Endothelial cell (in vitro differentiated cells): Measurements from ENCODE around the gene HRH4. TPM values are rescaled to one million over a fixed set of nuclear protein-coding genes. Genes with fewer than 3 reads are reported as not detected.

Experiments
- DNase-seq: peaks from one replicate; pipeline ENCODE4 v3.0.0; 2021; ENCODE audit warnings: low spot score
- H3K27ac Mint-ChIP-seq: one replicate; pipeline ENCODE4 v1.8.0; 2021; ENCODE audit warnings: mixed read lengths, inconsistent platforms; ENCODE audit not compliant: unreplicated experiment
- H3K27me3 Mint-ChIP-seq: one replicate; pipeline ENCODE4 v1.8.0; 2021; ENCODE audit warnings: mild to moderate bottlenecking, moderate library complexity, mixed read lengths, inconsistent platforms; ENCODE audit not compliant: unreplicated experiment
- H3K36me3 Mint-ChIP-seq: one replicate; pipeline ENCODE4 v1.8.0; 2021; ENCODE audit warnings: mild to moderate bottlenecking, low read depth, mixed read lengths, inconsistent platforms; ENCODE audit not compliant: unreplicated experiment
- H3K4me1 Mint-ChIP-seq: one replicate; pipeline ENCODE4 v1.8.0; 2021; ENCODE audit warnings: mild to moderate bottlenecking, mixed read lengths, inconsistent platforms; ENCODE audit not compliant: unreplicated experiment
- H3K4me3 Mint-ChIP-seq: one replicate; pipeline ENCODE4 v1.8.0; 2021; ENCODE audit warnings: mild to moderate bottlenecking, mixed read lengths, inconsistent platforms; ENCODE audit not compliant: unreplicated experiment
- H3K9me3 Mint-ChIP-seq: one replicate; pipeline ENCODE4 v1.8.0; 2021; ENCODE audit warnings: mixed read lengths, inconsistent platforms; ENCODE audit not compliant: unreplicated experiment
- total RNA-seq: library from RNA; stranded (reverse); fragmentation: NEBNext Ultra II Directional; extraction: Animal tissue kit (Norgen Biotek cat#: 25700); gene quantifications from one replicate; pipeline ENCODE4 v1.2.1, GENCODE V29; 2021; ENCODE audit not compliant: unreplicated experiment
- TF ChIP-seq, protein P1 (sequence below): fragments of 200-600 bp; sonication (generic); IDR thresholded peaks from one replicate; pipeline ENCODE4 v1.5.0; 2021; ENCODE audit warnings: antibody characterized with exemption; ENCODE audit not compliant: unreplicated experiment

HRH4 gene
- total RNA-seq, 1 donor from 2014 or later = not detected

DNA sequence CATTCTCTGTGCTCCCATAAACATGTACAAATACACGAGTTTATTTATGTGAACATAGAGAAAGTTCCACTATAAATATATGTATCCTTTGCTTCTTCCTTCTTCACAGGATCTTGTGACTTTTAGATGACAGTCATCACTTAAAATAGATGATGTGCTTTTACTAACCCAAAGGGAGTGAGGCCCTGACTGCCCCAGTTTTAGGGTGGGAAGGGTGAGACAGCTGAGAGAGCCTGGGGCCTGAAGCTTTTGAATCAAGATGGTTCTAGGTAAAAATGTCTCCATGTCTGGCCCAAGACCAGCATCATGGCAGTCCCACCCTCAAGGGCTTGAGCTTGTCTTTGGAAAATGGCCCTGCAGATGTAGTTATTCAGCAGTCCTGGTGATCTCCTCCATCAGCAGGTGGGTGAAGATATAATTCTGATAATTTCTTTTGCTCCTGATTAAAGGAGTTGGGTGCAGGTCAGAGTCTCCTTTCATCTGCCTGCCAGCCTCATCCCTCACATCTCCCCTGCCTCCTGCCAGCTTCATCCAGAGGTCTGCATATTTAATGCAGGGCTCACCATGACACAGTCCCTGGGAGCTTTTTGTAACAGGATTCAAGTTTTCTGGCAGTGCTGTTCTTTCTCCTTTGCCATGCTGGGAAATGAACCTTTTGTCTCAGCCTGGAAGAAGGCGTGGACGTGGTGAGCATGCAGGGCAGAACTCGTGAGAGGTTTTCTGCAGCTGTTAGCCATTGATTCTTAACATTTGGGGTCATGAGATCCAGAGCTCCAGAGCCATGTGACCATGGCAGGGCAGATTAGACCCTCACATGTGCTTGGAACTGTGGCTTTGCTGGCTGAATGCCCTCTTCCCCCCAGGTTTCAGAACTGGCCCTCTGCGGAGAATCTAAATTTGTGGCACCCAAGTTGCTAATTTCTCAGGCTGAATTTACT lies 2.7 kb downstream of the HRH4 start:
- no peaks in the 10 kb centered on the region for H3K4me1 Mint-ChIP-seq
- no peaks in the 10 kb centered on the region for H3K36me3 Mint-ChIP-seq
- H3K4me3 Mint-ChIP-seq = no peak overlapping the region
- H3K27ac Mint-ChIP-seq = no peak overlapping the region
- TF ChIP-seq, protein P1, sequence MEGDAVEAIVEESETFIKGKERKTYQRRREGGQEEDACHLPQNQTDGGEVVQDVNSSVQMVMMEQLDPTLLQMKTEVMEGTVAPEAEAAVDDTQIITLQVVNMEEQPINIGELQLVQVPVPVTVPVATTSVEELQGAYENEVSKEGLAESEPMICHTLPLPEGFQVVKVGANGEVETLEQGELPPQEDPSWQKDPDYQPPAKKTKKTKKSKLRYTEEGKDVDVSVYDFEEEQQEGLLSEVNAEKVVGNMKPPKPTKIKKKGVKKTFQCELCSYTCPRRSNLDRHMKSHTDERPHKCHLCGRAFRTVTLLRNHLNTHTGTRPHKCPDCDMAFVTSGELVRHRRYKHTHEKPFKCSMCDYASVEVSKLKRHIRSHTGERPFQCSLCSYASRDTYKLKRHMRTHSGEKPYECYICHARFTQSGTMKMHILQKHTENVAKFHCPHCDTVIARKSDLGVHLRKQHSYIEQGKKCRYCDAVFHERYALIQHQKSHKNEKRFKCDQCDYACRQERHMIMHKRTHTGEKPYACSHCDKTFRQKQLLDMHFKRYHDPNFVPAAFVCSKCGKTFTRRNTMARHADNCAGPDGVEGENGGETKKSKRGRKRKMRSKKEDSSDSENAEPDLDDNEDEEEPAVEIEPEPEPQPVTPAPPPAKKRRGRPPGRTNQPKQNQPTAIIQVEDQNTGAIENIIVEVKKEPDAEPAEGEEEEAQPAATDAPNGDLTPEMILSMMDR = no peak
- no peaks in the 10 kb centered on the region for H3K9me3 Mint-ChIP-seq
- DNase-seq = no peak
- peaks cover 5% of the 10 kb centered on the region for H3K27me3 Mint-ChIP-seq

DNA sequence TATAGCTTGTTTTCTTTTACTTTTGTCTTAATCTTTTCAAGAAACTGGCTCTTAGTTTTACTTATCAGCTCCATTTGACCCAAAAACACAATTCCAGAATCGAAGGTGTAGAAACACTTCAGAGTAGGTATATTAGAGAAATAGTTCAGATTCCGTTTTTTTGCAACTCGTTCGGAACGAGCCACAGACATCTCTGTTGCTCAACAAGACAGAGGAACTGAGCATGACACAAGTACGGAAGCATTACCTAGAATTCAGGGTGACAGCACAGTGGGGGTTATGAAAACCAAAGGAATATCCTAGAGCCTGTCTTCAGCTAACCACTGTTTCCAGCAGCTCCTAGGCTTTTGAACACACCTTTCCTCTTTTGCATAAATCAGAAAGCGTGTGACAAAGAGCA lies 5.0 kb downstream of the HRH4 start:
- no peak overlapping the region for H3K27ac Mint-ChIP-seq
- peaks cover 5% of the 10 kb centered on the region for H3K27me3 Mint-ChIP-seq
- H3K9me3 Mint-ChIP-seq = no peaks in the 10 kb centered on the region
- no peak for DNase-seq
- TF ChIP-seq, protein P1 = no peak
- H3K36me3 Mint-ChIP-seq = no peaks in the 10 kb centered on the region
- H3K4me1 Mint-ChIP-seq = no peaks in the 10 kb centered on the region
- H3K4me3 Mint-ChIP-seq = no peak overlapping the region

DNA sequence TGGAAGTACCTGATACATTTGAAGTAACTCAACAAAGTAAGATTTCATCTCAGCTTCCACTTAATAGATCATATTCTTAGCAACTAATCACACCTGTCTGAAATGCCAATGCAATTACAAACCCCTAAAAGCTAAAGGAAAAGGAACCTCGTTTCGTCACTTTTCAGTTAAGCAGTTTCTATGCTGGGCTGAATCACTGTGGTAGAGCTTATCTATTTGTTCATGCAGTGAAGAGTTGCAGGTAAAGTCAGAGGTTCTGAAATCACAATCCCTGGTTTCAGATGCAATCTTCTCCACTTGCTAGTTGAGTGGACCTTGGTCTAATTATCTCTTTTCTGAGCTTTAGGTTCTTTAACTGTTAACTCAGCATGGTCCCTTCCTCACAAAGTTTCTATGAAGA lies 6.3 kb downstream of the HRH4 start:
- H3K4me1 Mint-ChIP-seq = no peaks in the 10 kb centered on the region
- H3K4me3 Mint-ChIP-seq = no peak overlapping the region
- H3K27ac Mint-ChIP-seq = no peak overlapping the region
- TF ChIP-seq, protein P1 = no peak
- H3K36me3 Mint-ChIP-seq = no peaks in the 10 kb centered on the region
- peaks cover 5% of the 10 kb centered on the region for H3K27me3 Mint-ChIP-seq
- H3K9me3 Mint-ChIP-seq = no peaks in the 10 kb centered on the region
- no peak for DNase-seq

DNA sequence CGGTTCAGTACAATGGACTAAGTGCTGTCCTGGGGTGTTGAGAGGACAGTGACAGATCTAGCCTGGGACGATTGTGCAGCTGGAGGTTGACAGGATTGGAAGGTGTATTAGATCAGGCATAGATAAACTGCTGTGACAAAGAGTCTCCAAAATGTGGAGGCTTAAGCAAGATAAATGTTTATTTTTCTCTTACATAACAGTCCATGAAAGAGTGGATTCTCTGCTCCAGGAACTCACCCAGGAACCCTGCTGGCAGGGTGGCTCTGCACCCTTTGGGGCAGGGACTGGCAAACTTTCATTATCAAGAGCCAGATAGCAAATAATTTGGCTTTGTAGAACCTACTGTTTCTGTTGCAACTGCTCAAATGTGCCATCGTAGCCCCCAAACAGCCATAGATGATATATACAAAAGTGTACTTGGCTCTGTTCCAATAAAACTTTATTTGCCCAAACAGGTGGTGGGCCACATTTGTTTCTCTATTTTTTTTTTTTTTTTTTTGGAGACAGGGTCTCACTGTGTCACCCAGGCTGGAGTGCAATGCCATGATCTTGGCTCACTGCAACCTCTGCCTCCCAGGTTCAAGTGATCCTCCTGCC lies 9.7 kb downstream of the HRH4 start:
- no peak for DNase-seq
- TF ChIP-seq, protein P1 = no peak
- Mint-ChIP-seq H3K4me3 (no peak overlapping the region), H3K27ac (no peak overlapping the region), H3K27me3 (peaks cover 6% of the 10 kb centered on the region), H3K36me3 (no peaks in the 10 kb centered on the region), H3K9me3 (no peaks in the 10 kb centered on the region), H3K4me1 (no peaks in the 10 kb centered on the region)

DNA sequence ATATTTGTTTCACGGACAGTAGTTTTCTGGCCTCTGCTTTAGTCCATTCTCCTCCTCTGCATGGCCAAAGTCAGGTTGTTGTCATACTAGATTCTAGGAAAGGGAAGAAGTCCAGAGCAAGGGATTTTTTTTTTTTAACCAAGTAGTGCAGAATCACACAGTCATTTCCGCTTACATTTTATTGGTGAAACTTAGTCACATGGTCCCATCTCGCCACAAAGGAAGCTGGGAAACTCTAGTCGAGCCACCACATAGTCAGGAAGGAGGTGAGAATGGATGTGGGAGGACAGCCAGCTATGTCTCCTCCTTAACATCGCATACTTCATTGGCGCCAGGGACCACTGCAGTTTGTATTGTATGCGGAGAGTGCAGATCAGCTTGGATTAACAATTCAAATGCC lies 10.4 kb downstream of the HRH4 start:
- Mint-ChIP-seq H3K4me1 (no peaks in the 10 kb centered on the region), H3K36me3 (no peaks in the 10 kb centered on the region), H3K27me3 (peaks cover 4% of the 10 kb centered on the region), H3K27ac (no peak overlapping the region), H3K9me3 (no peaks in the 10 kb centered on the region), H3K4me3 (no peak overlapping the region)
- no peak for DNase-seq
- TF ChIP-seq, protein P1 = no peak
